NCI-H2227 treated with DMSO at 0.1 percent for 48 hours (cell line): ENCODE measurements around the gene STUM.

Experiments
- DNase-seq: peaks from one replicate; lab custom pipeline; 2025; lab: John Stamatoyannopoulos, UW

Gene STUM

DNA sequence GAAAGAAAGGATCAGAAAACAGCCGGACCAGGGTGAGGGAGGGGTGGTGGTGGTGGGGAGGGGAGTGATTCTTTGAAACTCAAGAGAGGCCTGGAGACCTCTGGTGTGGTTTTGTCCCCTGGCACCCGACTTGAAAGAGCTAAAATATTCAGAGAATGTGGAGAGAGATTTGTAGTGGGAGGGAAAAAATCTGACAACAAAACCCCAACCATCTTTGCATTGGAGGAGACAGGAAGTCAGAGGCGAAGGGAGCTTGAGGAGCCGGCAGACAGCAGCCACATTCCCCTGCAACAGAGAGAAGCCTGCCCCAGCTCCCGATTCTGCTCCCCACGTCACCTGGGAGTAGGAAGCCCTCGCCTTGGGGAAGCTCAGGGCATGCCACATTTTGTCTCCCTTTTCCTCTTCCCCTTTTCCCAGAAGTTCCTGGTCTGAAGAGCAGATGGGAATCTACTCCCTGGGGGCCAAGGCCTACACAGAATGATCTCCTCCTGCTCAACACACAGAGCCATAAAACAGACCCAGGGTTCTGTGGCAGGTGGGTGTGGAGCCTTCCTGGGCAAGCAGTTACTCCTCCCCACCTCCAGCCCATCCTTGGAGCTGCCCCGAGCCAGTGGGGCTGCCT, 105.6 kb downstream of the STUM start:
- DNase-seq: no peak

- DNase-seq: no peak
Measured at GRCh38 chr1:226654668-226655055, 106.1 kb downstream of the STUM start.

- DNase-seq: no peak
Measured at GRCh38 chr1:226655251-226656163, 106.9 kb downstream of the STUM start.

- DNase-seq: no peak
Measured at GRCh38 chr1:226656201-226656600, 107.6 kb downstream of the STUM start.

DNA sequence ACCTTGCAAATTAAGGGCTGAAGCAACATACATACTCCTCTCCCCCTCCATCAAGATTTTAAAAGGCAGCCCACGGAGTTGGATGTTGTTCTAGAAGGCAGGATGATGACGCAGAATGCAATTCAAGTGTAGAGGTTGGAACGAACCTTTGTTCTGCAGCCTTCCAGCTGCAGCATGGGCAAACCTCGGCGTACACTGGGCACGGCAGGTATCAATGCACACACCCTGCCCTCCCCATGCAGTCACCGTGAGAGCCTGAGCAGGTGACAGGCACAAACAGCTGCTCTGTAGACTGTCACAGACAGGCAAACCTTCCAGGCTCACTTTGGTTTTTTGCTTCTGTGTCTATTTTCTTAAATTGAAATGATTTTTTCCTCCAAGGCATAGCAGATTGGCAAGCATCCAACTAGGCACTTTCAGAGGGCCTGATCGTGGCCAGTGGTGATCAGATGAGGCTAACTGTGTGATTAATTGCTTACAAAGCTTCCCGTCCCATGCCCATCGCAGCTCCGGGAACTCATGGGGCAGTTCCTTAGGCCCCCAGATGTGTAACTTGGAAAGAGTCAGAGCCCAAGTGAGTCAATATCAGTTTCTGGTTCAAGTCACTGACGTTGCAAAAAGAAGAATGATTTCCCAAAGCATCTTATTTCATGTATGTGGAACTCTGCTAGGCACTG, 108.2 kb downstream of the STUM start:
- DNase-seq: peak; percentile 41

DNA sequence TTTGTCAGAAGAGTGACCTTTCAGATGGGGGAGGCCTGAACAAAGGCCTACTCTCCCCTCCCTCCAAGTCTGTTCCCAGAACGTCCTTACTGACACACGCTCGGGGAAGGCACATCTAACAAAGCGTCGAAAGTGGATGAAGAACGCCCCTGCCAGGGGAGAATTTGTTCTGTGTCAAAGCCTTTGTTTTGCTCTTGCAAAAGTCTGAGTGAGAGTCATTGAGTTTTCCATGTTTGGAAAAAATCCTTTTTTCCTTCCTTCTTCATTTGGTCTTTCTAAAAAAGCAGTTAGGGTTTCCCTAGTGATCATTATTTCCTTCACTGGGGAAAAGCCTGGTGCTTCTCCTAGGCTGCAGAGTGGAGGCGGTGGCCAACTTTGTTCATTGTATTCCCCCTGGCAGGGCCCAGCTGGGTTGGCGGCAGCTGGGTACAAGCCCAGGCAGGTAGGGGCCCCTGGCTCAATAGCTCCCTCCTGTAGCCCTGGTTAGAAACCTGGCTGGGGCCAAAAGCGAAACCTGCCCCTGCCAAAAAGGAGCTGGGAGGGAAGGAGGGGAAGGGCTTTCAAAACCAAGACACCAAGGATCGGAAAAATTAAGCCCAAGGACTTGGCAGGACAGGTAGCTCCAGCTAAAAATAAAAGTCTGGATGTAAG, 109.5 kb downstream of the STUM start:
- no peak for DNase-seq

GRCh38 chr1:226658546-226659125, 110.1 kb downstream of the STUM start:
- DNase-seq: no peak
